ENCODE data around the gene LXN. TPM values are rescaled to one million over a fixed set of nuclear protein-coding genes. Genes with fewer than 3 reads are reported as not detected.
"Not testable (repeated sequence)": the region's sequence is repeated elsewhere in the genome, so short reads cannot be mapped to it uniquely, and the experiment has no call there.

LXN gene
- total RNA-seq, 2 experiments from 2014 or later, result 4.8 to 9.0 TPM

GRCh38 chr3:158701420-158702065 is 29.1 kb upstream of the LXN start:
- H3K4me3 ChIP-seq (ENCODE audit: low read depth, low read length, poor library complexity, severe bottlenecking), result no peak overlapping the region
- H4K20me1 ChIP-seq (ENCODE audit: insufficient read depth, low read length), result no peaks in the 10 kb centered on the region
- POLR2A ChIA-PET, result interaction anchor here (0.6 to 1.0 kb wide), 2 partner anchors 15 to 34 kb away, joined by 3 to 4 read pairs; no protein-coding TSS in a partner anchor
- H3K4me2 ChIP-seq (ENCODE audit: low read length), result no peak overlapping the region
- peaks cover 29% of the 10 kb centered on the region for H3K36me3 ChIP-seq (ENCODE audit: insufficient read depth, low read length)
- H3K9me3 ChIP-seq (ENCODE audit: low read length), result no peaks in the 10 kb centered on the region
- CTCF ChIA-PET (ENCODE audit: unreplicated experiment), result interaction anchor here (0.6 kb wide), 1 partner anchor 494 kb away, joined by 3 read pairs; no protein-coding TSS in a partner anchor
- H3K79me2 ChIP-seq (ENCODE audit: insufficient read depth, low read depth, low read length), result no peaks in the 10 kb centered on the region
- no peak for DNase-seq (ENCODE audit: low spot score)
- no peaks in the 10 kb centered on the region for H3K9me2 ChIP-seq (ENCODE audit: insufficient read depth, low read length)
- intact Hi-C loops (cut with micrococcal nuclease; ENCODE audit: unreplicated experiment), result no loop called here
- no peak overlapping the region for H3K27ac ChIP-seq (ENCODE audit: low read depth, low read length, poor library complexity, severe bottlenecking)
- no TSS peak for BruUV-seq (replicated peaks)
- no peaks in the 10 kb centered on the region for H3K4me1 ChIP-seq (ENCODE audit: insufficient read depth, low read length, poor library complexity, severe bottlenecking)
- TF ChIP-seq CTCF (conservative IDR thresholded peaks at IDR 0.05; ENCODE audit: low read length) (no peak), EZH2phosphoT487 (IDR thresholded peaks at IDR 0.05; ENCODE audit: borderline replicate concordance, low read depth, low read length) (no peak)
- no peak overlapping the region for H2AFZ ChIP-seq (ENCODE audit: low read length)

- Histone ChIP-seq H3K9me2 (ENCODE audit: insufficient read depth, low read length) (no peaks in the 10 kb centered on the region), H3K9me3 (ENCODE audit: low read length) (no peaks in the 10 kb centered on the region), H3K79me2 (ENCODE audit: insufficient read depth, low read depth, low read length) (no peaks in the 10 kb centered on the region), H2AFZ (ENCODE audit: low read length) (no peak overlapping the region), H3K4me1 (ENCODE audit: insufficient read depth, low read length, poor library complexity, severe bottlenecking) (no peaks in the 10 kb centered on the region), H3K36me3 (ENCODE audit: insufficient read depth, low read length) (peaks cover 29% of the 10 kb centered on the region; the same call in 1 of the 2 replicates), H4K20me1 (ENCODE audit: insufficient read depth, low read length) (no peaks in the 10 kb centered on the region), H3K27ac (ENCODE audit: low read depth, low read length, poor library complexity, severe bottlenecking) (no peak overlapping the region), H3K4me3 (ENCODE audit: low read depth, low read length, poor library complexity, severe bottlenecking) (no peak overlapping the region), H3K4me2 (ENCODE audit: low read length) (no peak overlapping the region)
- ChIA-PET CTCF (ENCODE audit: unreplicated experiment) (interaction anchor here (0.6 kb wide), 1 partner anchor 493 kb away, joined by 3 read pairs; no protein-coding TSS in a partner anchor), POLR2A (interaction anchor here (0.6 to 1.1 kb wide), 2 partner anchors 33 to 167 kb away, joined by 3 to 4 read pairs; no protein-coding TSS in a partner anchor)
- intact Hi-C loops (cut with micrococcal nuclease; ENCODE audit: unreplicated experiment), result no loop called here
- DNase-seq (ENCODE audit: low spot score), result no peak
- TF ChIP-seq EZH2phosphoT487 (IDR thresholded peaks at IDR 0.05; ENCODE audit: borderline replicate concordance, low read depth, low read length) (no peak), CTCF (conservative IDR thresholded peaks at IDR 0.05; ENCODE audit: low read length) (no peak)
- BruUV-seq (replicated peaks), result no TSS peak
Measured at GRCh38 chr3:158700559-158700958, 28.1 kb upstream of the LXN start.

GRCh38 chr3:158696618-158697017 is 24.2 kb upstream of the LXN start:
- ChIA-PET CTCF (ENCODE audit: unreplicated experiment) (no interaction called here), POLR2A (interaction anchor here (0.6 to 2.0 kb wide), 3 partner anchors 16 to 306 kb away, joined by 3 to 5 read pairs (median 3); no protein-coding TSS in a partner anchor)
- no peaks in the 10 kb centered on the region for H3K9me3 ChIP-seq (ENCODE audit: low read length)
- TF ChIP-seq EZH2phosphoT487 (IDR thresholded peaks at IDR 0.05; ENCODE audit: borderline replicate concordance, low read depth, low read length) (no peak), CTCF (conservative IDR thresholded peaks at IDR 0.05; ENCODE audit: low read length) (no peak)
- no peak overlapping the region for H2AFZ ChIP-seq (ENCODE audit: low read length)
- H3K9me2 ChIP-seq (ENCODE audit: insufficient read depth, low read length), result no peaks in the 10 kb centered on the region
- H3K79me2 ChIP-seq (ENCODE audit: insufficient read depth, low read depth, low read length), result no peaks in the 10 kb centered on the region
- BruUV-seq (replicated peaks), result no TSS peak
- H3K36me3 ChIP-seq (ENCODE audit: insufficient read depth, low read length), result peaks cover 47% of the 10 kb centered on the region
- no peak overlapping the region for H3K27ac ChIP-seq (ENCODE audit: low read depth, low read length, poor library complexity, severe bottlenecking)
- intact Hi-C loops (cut with micrococcal nuclease; ENCODE audit: unreplicated experiment), result no loop called here
- no peak overlapping the region for H3K4me2 ChIP-seq (ENCODE audit: low read length)
- H3K4me1 ChIP-seq (ENCODE audit: insufficient read depth, low read length, poor library complexity, severe bottlenecking), result no peaks in the 10 kb centered on the region
- DNase-seq (ENCODE audit: low spot score), result no peak
- H3K4me3 ChIP-seq (ENCODE audit: low read depth, low read length, poor library complexity, severe bottlenecking), result no peak overlapping the region
- no peaks in the 10 kb centered on the region for H4K20me1 ChIP-seq (ENCODE audit: insufficient read depth, low read length)

GRCh38 chr3:158693866-158694456 is 21.5 kb upstream of the LXN start:
- DNase-seq (ENCODE audit: low spot score); H2AFZ ChIP-seq (ENCODE audit: low read length); H3K9me3 ChIP-seq (ENCODE audit: low read length); H3K9me2 ChIP-seq (ENCODE audit: insufficient read depth, low read length); H3K4me2 ChIP-seq (ENCODE audit: low read length); H3K4me3 ChIP-seq (ENCODE audit: low read depth, low read length, poor library complexity, severe bottlenecking); CTCF ChIA-PET (ENCODE audit: unreplicated experiment); intact Hi-C loops (cut with micrococcal nuclease; ENCODE audit: unreplicated experiment); BruUV-seq (replicated peaks); H3K27ac ChIP-seq (ENCODE audit: low read depth, low read length, poor library complexity, severe bottlenecking); H4K20me1 ChIP-seq (ENCODE audit: insufficient read depth, low read length); H3K4me1 ChIP-seq (ENCODE audit: insufficient read depth, low read length, poor library complexity, severe bottlenecking); H3K79me2 ChIP-seq (ENCODE audit: insufficient read depth, low read depth, low read length): not testable (repeated sequence)
- POLR2A ChIA-PET, result interaction anchor here (0.8 to 1.8 kb wide), 2 partner anchors 8 to 391 kb away, joined by 3 to 4 read pairs; no protein-coding TSS in a partner anchor
- H3K36me3 ChIP-seq (ENCODE audit: insufficient read depth, low read length), result peaks cover 65% of the 10 kb centered on the region

All from OCI-LY7 (cell line).